LNCaP clone FGC (cell line): ENCODE measurements around the gene SEC14L6.
"Not testable (repeated sequence)": the region's sequence is repeated elsewhere in the genome, so short reads cannot be mapped to it uniquely, and the experiment has no call there.

ENCODE experiments used
- DNase-seq: peaks from one replicate; pipeline ENCODE4 v3.0.0-alpha.2; 2011; ENCODE audit warnings: low read depth
- H3K4me3 ChIP-seq: 2 replicates; pipeline ENCODE4 v1.5.1; 2011; ENCODE audit warnings: mild to moderate bottlenecking, low read depth, low read length, control low read depth
- TF ChIP-seq, protein P1 (sequence below): IDR thresholded peaks from 2 replicates; pipeline ENCODE4 v1.5.1; 2012; ENCODE audit warnings: mild to moderate bottlenecking; ENCODE audit not compliant: control insufficient read depth, insufficient read depth; ENCODE audit errors: extremely low read depth

The SEC14L6 gene

DNA sequence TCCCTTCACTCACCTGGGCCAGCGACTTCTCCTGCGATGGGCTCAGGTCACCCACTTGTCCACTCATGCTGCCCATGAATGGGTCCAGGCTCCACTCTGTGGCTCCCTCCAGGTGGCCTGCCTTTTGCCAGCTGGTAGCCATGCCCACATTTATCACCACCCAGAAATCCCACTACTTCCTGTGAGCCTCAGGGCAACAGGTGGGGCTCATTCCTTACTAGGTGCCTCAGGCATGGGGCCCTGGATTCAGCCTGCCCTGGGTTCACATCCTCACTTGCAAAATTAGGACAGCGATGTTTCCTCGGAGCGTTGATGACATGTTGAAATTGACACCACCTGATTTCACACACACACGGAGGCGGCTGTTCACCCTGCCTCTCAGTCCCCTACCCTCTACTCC lies at the start of gene SEC14L6:
Gene SEC14L6, minus strand, starts transcription at position 126 of the 400 bp plus-strand sequence. Its CDS starts 59 bp downstream, at position 67.
- H3K4me3 ChIP-seq = no peak within 1 kb of the TSS
- no peak for DNase-seq
- TF ChIP-seq, protein P1, sequence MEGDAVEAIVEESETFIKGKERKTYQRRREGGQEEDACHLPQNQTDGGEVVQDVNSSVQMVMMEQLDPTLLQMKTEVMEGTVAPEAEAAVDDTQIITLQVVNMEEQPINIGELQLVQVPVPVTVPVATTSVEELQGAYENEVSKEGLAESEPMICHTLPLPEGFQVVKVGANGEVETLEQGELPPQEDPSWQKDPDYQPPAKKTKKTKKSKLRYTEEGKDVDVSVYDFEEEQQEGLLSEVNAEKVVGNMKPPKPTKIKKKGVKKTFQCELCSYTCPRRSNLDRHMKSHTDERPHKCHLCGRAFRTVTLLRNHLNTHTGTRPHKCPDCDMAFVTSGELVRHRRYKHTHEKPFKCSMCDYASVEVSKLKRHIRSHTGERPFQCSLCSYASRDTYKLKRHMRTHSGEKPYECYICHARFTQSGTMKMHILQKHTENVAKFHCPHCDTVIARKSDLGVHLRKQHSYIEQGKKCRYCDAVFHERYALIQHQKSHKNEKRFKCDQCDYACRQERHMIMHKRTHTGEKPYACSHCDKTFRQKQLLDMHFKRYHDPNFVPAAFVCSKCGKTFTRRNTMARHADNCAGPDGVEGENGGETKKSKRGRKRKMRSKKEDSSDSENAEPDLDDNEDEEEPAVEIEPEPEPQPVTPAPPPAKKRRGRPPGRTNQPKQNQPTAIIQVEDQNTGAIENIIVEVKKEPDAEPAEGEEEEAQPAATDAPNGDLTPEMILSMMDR = no peak

DNA sequence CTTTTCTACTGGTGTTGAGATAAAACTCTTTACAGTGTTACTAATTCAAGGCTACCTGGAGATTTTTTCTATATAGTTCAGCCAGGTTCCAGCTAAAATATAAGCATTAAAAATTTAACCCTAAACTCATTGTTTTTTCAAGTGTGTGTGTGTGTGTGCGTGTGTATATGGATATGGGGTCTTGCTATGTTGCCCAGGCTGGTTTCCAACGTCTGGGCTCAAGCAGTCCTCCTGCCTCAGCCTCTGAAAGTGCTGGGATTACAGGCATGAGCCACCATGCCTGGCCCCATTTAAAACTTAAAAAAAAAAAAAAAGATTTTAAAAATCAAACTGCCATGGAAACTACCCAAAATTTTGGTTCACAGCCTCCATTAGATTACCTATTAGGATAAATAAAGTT lies 49.7 kb upstream of the SEC14L6 start:
- DNase-seq = no peak
- TF ChIP-seq, protein P1 = no peak
- H3K4me3 ChIP-seq = no peak overlapping the region

- H3K4me3 ChIP-seq, DNase-seq: not testable (repeated sequence)
These were observed 45.8 kb upstream of the SEC14L6 start for GRCh38 chr22:30592360-30592713.

DNA sequence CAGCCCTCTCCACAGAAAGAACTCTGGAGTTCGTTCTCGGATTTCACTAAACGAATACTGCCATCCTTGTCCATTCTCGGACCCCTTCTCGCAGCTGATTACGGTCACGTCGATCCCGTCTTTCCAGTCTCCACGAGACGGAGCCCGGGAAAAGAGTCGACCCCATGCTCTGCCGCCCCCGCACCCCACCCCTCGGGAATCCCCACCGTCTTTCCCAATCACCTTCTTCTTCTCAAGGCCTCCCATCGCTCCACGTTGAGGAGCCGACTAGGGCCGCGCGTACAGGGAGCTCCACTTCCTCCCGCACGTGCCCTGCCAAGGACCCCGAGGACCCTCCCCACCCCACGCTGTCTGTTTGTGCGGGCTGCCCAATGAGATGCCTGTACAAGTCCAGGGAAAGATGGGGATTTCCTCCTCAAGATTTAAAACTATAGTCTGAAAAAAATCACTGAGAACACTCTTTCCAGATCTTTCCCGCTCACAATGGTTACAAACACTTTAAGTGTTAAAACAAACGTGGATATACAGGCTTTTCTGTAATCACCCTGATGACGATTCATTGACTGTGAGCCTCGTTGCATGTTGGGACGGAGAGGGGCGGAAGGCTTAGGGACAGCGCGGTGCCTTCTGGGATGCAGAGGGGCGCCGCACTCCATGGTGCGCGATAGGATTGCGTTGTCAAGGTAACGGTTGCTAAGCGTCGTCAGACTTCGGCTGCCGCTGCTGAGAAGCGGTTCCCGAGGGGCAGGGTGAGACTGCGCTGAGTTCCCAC lies 45.2 kb upstream of the SEC14L6 start, which contains the start of gene PES1:
Gene PES1, minus strand, starts transcription at position 323 of the 772 bp plus-strand sequence. Its CDS starts 77 bp downstream, at position 246.
- peak; percentile 96 for DNase-seq
- H3K4me3 ChIP-seq = peak within 1 kb of the TSS; percentile 68
- TF ChIP-seq, protein P1 = no peak

DNA sequence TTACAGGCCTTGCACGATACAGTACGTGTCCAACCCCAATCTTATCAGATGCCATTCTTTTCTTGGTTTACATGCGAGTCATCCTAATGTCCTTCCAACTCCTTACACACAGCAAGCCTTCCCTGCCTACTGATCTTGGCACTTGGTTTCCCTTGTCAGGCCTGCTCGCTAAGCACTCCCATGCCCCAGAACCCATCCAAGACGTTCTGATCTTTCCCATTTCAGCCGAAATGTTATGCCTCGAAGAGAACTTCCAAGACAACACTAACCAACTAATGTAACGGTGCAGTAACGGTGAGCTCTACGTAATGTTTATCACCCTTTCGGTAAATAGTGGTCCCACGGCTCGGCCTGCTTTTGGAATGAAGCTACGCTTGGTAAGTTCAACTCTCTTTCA lies 44.6 kb upstream of the SEC14L6 start:
- peak overlapping the region; percentile 68 for H3K4me3 ChIP-seq
- TF ChIP-seq, protein P1 = no peak
- no peak for DNase-seq

GRCh38 chr22:30586414-30586813 lies 39.9 kb upstream of the SEC14L6 start:
- no peak overlapping the region for H3K4me3 ChIP-seq
- no peak for DNase-seq
- TF ChIP-seq, protein P1 = no peak

- TF ChIP-seq, protein P1 = no peak
- H3K4me3 ChIP-seq = no peak overlapping the region
- DNase-seq = no peak
These were observed 37.9 kb upstream of the SEC14L6 start for GRCh38 chr22:30584441-30584840.
